Measurements from ENCODE around the gene PARD3B. TPM values are rescaled to one million over a fixed set of nuclear protein-coding genes. Genes with fewer than 3 reads are reported as not detected.

PARD3B gene
- total RNA-seq, 1 experiment from 2014 or later: 3.6 TPM

DNA sequence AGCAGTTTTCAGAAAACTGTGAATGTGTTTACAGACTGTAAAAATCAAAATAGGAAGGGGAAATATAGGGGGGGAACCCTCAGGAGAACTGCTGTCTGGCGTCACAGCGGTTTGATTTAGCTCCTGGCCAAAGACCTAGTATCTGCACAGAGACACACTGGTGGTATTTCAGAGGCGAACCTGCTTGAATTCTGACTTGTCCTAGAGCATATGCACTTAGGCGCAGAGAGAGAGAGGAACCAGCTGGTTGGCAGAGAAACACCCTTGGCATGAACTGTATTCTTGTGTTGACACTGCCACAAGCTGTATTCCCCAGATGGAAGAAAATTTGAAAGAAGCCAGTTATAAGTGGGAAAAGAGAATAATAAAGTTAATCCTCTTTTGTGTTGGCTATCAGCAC lies 630.6 kb downstream of the PARD3B start:
- H3K4me1 ChIP-seq (ENCODE audit: control insufficient read depth, insufficient read depth, low read length): no peaks in the 10 kb centered on the region
- no peak for DNase-seq (ENCODE audit: low read depth, low spot score)
- no peak overlapping the region for H3K27ac ChIP-seq (ENCODE audit: low read length)
- POLR2A ChIA-PET: no interaction called here
- no peaks in the 10 kb centered on the region for H3K9me3 ChIP-seq (ENCODE audit: control insufficient read depth, insufficient read depth, low read depth, low read length)
- no peaks in the 10 kb centered on the region for H3K36me3 ChIP-seq (ENCODE audit: control insufficient read depth, insufficient read depth, low read length)
- TF ChIP-seq TCF7L2 (IDR thresholded peaks at IDR 0.05; ENCODE audit: low read depth, low read length) (no peak), SIN3A (IDR thresholded peaks at IDR 0.05; ENCODE audit: borderline replicate concordance, insufficient read depth, low read depth, low read length) (no peak), POLR2AphosphoS5 (IDR thresholded peaks at IDR 0.05; ENCODE audit: low read depth, low read length) (no peak)
- TF ChIP-seq, protein P1, sequence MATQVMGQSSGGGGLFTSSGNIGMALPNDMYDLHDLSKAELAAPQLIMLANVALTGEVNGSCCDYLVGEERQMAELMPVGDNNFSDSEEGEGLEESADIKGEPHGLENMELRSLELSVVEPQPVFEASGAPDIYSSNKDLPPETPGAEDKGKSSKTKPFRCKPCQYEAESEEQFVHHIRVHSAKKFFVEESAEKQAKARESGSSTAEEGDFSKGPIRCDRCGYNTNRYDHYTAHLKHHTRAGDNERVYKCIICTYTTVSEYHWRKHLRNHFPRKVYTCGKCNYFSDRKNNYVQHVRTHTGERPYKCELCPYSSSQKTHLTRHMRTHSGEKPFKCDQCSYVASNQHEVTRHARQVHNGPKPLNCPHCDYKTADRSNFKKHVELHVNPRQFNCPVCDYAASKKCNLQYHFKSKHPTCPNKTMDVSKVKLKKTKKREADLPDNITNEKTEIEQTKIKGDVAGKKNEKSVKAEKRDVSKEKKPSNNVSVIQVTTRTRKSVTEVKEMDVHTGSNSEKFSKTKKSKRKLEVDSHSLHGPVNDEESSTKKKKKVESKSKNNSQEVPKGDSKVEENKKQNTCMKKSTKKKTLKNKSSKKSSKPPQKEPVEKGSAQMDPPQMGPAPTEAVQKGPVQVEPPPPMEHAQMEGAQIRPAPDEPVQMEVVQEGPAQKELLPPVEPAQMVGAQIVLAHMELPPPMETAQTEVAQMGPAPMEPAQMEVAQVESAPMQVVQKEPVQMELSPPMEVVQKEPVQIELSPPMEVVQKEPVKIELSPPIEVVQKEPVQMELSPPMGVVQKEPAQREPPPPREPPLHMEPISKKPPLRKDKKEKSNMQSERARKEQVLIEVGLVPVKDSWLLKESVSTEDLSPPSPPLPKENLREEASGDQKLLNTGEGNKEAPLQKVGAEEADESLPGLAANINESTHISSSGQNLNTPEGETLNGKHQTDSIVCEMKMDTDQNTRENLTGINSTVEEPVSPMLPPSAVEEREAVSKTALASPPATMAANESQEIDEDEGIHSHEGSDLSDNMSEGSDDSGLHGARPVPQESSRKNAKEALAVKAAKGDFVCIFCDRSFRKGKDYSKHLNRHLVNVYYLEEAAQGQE (IDR thresholded peaks at IDR 0.05; ENCODE audit: insufficient read depth in 1 of 2, low read depth in 2 of 2, low read length in 1 of 2): no peak
- TF ChIP-seq, protein P2, sequence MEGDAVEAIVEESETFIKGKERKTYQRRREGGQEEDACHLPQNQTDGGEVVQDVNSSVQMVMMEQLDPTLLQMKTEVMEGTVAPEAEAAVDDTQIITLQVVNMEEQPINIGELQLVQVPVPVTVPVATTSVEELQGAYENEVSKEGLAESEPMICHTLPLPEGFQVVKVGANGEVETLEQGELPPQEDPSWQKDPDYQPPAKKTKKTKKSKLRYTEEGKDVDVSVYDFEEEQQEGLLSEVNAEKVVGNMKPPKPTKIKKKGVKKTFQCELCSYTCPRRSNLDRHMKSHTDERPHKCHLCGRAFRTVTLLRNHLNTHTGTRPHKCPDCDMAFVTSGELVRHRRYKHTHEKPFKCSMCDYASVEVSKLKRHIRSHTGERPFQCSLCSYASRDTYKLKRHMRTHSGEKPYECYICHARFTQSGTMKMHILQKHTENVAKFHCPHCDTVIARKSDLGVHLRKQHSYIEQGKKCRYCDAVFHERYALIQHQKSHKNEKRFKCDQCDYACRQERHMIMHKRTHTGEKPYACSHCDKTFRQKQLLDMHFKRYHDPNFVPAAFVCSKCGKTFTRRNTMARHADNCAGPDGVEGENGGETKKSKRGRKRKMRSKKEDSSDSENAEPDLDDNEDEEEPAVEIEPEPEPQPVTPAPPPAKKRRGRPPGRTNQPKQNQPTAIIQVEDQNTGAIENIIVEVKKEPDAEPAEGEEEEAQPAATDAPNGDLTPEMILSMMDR (IDR thresholded peaks at IDR 0.05): no peak
- no peaks in the 10 kb centered on the region for H3K27me3 ChIP-seq (ENCODE audit: control insufficient read depth, insufficient read depth, low read length)
- CTCF ChIA-PET: no interaction called here
- ATAC-seq: no peak
- no peak overlapping the region for H3K4me3 ChIP-seq (ENCODE audit: low read depth in 2 of 2, low read length in 2 of 2)
- in situ Hi-C loops (cut with HindIII; ENCODE audit: low pct_unique_long_range_greater_than_20kb, low sequenced_read_pairs): no loop called here
- intact Hi-C loops (cut with micrococcal nuclease; ENCODE audit: unreplicated experiment): no loop called here
- BruUV-seq (replicated peaks): no TSS peak

DNA sequence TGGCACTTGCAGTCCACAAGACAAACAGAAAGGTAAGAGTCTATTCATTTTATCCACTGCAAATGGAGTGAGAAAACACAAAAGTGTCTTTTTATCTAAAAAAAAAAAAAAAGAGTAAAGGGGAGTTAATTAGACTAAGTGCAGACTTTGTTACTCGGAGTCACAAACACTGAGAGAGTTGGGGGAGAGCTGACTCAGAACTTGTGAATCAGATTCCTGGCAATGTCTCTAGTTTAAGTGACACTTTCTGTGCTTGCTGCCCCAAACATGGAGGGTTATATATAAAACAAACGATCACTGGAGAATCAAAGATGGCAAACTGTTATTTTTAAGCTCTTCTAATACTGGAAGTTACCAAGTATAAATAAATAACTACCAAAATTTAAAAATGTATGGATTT lies 631.3 kb downstream of the PARD3B start:
- Histone ChIP-seq H3K9me3 (ENCODE audit: control insufficient read depth, insufficient read depth, low read depth, low read length) (no peaks in the 10 kb centered on the region), H3K4me3 (ENCODE audit: low read depth in 2 of 2, low read length in 2 of 2) (no peak overlapping the region), H3K36me3 (ENCODE audit: control insufficient read depth, insufficient read depth, low read length) (no peaks in the 10 kb centered on the region), H3K27ac (ENCODE audit: low read length) (no peak overlapping the region), H3K27me3 (ENCODE audit: control insufficient read depth, insufficient read depth, low read length) (no peaks in the 10 kb centered on the region), H3K4me1 (ENCODE audit: control insufficient read depth, insufficient read depth, low read length) (no peaks in the 10 kb centered on the region)
- no peak for DNase-seq (ENCODE audit: low read depth, low spot score)
- no TSS peak for BruUV-seq (replicated peaks)
- ATAC-seq: no peak
- TF ChIP-seq, protein P2 (IDR thresholded peaks at IDR 0.05): no peak
- TF ChIP-seq, protein P1 (IDR thresholded peaks at IDR 0.05; ENCODE audit: insufficient read depth in 1 of 2, low read depth in 2 of 2, low read length in 1 of 2): no peak
- TF ChIP-seq TCF7L2 (IDR thresholded peaks at IDR 0.05; ENCODE audit: low read depth, low read length): no peak
- no peak for TF ChIP-seq SIN3A (IDR thresholded peaks at IDR 0.05; ENCODE audit: borderline replicate concordance, insufficient read depth, low read depth, low read length)
- no peak for TF ChIP-seq POLR2AphosphoS5 (IDR thresholded peaks at IDR 0.05; ENCODE audit: low read depth, low read length)
- POLR2A ChIA-PET: no interaction called here
- in situ Hi-C loops (cut with HindIII; ENCODE audit: low pct_unique_long_range_greater_than_20kb, low sequenced_read_pairs) (no loop called here), intact Hi-C loops (cut with micrococcal nuclease; ENCODE audit: unreplicated experiment) (no loop called here)
- CTCF ChIA-PET: no interaction called here

Measured in Panc1 (cell line).